HEK293 (cell line): ENCODE data around the gene HEMGN.

ENCODE experiments used
- OVOL3 ChIP-seq: fragments of 450-650 bp; formaldehyde crosslinking; IDR thresholded peaks from 2 replicates; pipeline ENCODE4 v1.5.1; 2016; ENCODE audit warnings: missing biosample characterization, missing genetic modification characterization
- ZNF140 ChIP-seq: fragments of 450-650 bp; formaldehyde crosslinking; IDR thresholded peaks from 2 replicates; pipeline ENCODE4 v1.5.1; 2016; ENCODE audit warnings: missing biosample characterization, missing genetic modification characterization
- ZNF341 ChIP-seq: fragments of 450-650 bp; formaldehyde crosslinking; IDR thresholded peaks from 2 replicates; pipeline ENCODE4; 2016; ENCODE audit warnings: low read depth, missing biosample characterization, missing genetic modification characterization
- TF ChIP-seq, protein P1 (sequence below): fragments of 450-650 bp; formaldehyde crosslinking; IDR thresholded peaks from 2 replicates; pipeline ENCODE4 v1.5.1; 2016; ENCODE audit warnings: missing biosample characterization, missing genetic modification characterization
- TF ChIP-seq, protein P2 (sequence below): fragments of 450-650 bp; formaldehyde crosslinking; IDR thresholded peaks from 2 replicates; pipeline ENCODE4 v1.5.1; 2017; ENCODE audit warnings: missing biosample characterization, missing genetic modification characterization

DNA sequence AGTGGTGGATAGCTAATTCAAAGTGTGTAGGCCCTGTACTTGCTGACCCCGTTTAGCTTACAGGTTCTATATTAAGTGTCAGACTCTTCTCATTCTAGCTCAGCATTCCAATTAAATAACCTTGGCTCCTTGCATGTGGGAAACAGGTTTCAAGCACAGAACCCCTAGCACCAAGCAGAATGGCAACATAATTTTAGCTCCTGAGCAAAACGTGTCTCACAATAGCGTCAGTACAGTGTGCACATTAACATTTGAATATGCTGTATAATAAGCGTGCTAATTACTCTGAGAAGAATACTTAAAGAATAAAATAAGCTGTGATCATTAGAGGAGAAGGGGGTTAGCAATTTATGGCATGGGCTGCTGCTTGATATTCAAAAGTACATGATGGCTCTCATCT lies 24.2 kb upstream of the HEMGN start:
- TF ChIP-seq, protein P1, sequence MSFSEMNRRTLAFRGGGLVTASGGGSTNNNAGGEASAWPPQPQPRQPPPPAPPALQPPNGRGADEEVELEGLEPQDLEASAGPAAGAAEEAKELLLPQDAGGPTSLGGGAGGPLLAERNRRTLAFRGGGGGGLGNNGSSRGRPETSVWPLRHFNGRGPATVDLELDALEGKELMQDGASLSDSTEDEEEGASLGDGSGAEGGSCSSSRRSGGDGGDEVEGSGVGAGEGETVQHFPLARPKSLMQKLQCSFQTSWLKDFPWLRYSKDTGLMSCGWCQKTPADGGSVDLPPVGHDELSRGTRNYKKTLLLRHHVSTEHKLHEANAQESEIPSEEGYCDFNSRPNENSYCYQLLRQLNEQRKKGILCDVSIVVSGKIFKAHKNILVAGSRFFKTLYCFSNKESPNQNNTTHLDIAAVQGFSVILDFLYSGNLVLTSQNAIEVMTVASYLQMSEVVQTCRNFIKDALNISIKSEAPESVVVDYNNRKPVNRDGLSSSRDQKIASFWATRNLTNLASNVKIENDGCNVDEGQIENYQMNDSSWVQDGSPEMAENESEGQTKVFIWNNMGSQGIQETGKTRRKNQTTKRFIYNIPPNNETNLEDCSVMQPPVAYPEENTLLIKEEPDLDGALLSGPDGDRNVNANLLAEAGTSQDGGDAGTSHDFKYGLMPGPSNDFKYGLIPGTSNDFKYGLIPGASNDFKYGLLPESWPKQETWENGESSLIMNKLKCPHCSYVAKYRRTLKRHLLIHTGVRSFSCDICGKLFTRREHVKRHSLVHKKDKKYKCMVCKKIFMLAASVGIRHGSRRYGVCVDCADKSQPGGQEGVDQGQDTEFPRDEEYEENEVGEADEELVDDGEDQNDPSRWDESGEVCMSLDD (tag by site-specific recombination), result no peak
- TF ChIP-seq ZNF140 (no peak), OVOL3 (tag by site-specific recombination) (no peak), ZNF341 (tag by site-specific recombination) (no peak)
- TF ChIP-seq, protein P2, sequence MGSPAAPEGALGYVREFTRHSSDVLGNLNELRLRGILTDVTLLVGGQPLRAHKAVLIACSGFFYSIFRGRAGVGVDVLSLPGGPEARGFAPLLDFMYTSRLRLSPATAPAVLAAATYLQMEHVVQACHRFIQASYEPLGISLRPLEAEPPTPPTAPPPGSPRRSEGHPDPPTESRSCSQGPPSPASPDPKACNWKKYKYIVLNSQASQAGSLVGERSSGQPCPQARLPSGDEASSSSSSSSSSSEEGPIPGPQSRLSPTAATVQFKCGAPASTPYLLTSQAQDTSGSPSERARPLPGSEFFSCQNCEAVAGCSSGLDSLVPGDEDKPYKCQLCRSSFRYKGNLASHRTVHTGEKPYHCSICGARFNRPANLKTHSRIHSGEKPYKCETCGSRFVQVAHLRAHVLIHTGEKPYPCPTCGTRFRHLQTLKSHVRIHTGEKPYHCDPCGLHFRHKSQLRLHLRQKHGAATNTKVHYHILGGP (tag by site-specific recombination), result no peak
